Measurements from ENCODE around the gene RNF126.

Gene RNF126

DNA sequence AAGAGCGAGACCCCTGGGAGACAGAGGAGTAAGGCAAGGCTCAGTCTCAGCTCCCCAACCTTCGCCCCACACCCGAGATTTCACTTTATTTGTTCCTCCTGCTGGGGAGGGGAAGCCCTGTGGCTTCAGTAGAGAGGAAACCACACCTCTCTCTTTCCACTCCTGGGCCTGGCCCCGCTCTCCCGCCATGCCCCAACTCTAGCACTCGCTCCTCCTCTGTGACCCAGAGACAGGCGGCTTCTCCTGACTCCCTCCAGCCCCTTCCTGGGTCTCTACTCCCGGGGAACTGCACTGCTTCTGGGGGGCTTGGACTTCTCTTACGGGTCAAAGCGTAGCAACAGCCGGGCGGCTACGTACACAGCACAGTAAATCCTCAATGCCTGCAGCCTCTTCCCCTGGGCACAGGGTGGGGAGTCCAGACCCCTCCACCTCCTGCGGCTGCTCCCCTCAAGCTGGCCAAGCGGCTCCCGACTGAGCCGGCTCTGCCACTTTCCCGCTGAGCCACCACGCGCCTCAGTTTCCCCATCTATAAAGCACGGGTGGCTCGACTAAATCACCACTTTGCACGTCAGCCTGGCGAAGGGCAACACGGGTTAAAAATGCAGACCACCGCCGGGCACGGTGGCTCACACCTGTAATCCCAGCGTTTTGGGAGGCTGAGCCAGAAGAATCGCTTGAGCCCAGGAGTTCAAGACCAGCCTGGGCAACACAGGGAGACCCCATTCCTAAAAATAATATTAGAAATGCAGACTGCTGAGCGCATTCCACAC lies 1.4 kb downstream of the RNF126 start:
- DNase-seq = peak; percentile 68

DNA sequence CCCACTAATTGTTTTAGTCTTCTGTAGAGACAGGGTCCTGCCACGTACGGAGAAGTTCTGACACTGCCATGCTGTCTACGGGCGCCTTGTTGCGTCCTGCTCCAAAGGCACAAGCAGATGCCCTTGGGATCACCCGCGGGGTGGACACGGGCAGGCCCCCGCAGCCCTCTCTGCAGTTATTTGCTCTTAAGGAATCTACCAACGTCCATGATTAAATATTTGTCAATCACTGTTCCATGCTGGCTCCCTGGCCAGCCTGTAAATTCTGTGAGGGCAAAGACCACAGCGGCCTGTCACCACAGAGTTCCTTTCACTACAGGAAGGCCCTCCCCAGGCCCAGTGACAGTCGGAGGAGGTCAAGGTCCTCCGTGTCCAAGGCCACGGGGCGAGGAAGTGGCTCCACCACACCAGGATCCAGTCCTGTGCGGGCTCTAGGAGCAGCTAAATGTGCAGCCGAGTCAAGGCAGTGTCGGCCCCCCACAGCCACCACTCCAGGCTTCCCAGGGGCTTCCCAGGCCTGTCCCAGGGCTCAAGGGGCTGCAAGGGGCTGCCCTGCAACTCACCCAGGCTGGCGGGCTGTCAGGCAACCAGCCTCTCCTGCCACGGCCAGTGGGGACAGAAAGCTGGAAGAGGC lies 2.1 kb downstream of the RNF126 start:
- DNase-seq = no peak

DNA sequence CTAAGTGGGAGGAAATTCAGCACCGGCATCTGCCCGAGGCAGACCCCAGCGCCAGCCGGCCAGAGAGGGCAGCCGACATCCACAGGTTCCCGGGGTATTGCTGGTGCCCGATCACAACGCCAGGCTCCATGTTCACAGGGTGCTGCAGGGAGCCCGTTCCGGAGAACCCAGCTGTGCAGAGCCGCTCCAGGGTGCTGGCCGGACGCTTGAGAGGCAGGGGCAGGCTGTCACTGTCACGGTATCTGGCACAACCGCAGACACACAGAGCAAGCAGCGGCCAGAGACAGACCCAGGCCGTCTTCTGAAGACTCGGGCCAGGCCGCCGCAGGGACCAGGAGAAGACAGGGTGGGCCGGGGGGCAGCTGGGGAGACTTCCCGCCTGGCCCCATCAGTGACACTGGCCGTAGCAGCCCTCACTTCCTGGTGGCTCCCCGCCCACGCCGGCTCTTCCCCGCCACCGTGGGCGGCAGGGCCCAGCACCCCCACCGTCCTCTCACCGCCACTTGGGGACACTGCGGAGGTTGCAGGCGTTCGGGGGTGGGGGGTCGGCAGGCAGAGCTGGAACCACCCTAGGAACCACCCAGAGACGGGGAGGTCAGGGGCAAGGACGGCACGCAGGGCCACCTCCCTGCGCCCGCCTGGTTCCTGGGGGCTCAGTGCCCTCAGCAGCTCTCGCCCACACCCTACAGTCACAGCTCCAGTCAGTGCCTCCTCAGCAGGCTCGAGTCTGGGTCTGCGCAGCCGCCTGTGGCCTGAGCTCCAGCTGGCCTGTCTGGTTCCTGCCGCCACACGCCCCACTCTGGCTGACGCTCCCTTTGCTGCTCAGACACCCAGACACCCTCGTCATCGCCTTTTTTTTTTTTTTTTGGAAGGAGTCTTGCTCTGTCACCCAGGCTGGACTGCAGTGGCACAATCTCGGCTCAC lies 3.8 kb downstream of the RNF126 start:
- peak; percentile 44 for DNase-seq

DNA sequence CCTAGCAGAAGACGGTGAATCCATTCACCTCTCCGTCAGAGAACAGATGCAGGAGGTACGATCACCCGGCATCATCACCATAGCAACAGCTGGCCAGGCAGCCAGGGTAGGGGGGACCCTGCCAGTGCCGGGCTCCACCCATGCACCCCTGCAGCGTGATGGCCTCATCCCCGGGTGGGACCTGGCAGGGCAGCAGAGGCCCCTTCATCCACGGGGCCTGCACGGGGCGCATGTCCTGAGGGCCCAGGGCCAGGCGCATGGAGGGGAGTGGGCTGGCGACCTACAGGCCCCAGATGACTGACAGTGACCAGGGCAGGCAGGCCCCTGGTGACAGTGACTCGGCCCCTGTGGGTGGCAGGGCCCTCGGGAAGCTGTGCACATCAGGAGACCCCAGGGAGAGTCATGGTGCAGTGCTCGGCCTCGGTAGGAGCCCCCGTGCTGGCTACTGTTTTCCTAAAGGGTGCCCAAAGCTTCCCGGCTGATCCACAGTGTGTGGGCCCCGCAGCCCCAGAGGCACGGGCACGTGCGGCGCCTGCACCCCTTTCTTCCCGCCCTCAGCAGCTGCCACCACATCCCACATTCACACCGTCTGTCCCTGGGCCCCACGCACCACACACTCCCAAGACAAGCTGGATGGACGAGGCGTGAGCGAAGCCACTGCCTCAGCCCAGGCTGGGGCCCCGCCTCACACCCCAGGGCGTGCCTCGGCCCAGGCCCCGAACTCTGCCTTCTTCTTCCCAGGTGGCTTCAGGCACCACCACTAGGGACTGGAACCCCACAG lies 4.8 kb downstream of the RNF126 start:
- DNase-seq = no peak

DNA sequence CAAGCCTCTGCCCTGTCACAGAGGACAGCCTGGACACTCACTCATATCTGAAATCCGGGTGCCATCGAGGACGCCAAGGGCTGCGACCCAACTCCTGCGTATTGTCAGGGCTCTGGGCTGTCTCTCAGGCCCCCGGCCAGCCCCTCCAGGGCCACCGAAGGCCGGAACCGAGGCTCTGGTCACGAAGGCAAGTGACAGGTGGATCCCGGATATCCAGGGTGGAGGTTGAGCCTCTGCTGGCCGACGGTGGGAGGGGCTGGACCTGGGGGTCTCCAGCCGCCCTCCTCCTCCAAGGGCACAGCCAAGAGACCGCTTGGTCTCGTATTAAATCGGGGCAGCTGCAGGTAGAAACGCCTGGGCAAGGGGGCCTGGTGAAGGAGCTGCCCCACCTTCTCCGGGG lies 5.4 kb downstream of the RNF126 start:
- no peak for DNase-seq

DNA sequence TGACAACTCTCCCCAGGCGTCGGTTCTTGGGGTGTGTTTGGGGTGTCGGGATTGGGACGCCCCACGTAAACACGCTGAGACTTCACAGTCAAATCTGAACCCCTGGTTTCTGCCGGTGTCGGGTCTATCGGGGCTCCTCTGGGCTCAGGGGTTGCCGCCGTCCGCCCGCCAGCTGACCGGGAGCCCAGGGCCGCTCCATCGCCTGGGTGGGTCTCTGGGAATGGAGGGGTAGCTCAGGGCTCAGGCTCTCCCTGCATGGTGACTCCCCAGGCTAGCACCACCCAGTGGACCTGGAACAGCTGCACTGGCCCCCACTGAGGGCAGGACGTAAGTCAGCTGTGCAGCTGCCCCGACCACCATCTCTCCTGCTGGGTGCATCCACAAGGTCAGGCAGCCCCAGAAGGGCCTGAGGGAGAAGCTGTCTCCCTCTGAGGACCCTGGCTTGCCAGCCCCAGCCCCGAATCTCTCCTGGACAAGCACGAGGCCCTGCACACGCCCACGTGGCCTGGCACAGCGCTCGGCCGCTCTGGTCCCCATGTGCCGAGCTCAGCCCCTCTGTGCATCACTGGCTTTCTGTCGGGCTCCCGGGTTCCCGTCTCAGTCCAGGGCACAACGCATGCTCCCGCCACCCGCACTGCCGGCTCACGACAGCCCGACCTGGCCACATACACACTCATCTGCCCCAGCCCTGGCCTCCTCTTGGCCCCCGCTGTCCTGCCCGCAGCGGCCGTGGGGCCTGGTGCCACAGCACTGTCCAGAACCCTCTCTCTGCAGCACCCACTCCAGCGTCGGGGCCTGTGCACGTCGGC lies 6.1 kb downstream of the RNF126 start:
- DNase-seq = no peak

DNA sequence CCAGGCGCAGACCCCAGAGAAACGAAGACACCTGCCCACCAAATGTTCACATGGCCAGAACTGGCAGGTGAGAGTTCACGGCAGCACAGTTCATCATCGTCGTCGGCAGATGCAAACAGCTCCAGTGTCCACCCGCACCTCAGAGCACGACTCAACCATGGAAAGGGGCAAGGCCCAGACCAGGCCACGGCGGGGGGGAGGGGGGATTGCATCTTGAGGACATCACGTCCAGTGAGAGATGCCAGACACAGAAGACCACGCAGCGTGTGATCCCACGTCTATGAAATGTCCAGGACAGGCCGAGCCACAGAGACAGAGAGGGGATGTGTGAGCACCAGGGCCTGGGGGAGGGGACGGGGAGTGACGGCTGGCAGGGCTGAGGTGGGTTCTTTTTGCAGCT lies 7.3 kb downstream of the RNF126 start:
- no peak for DNase-seq

DNA sequence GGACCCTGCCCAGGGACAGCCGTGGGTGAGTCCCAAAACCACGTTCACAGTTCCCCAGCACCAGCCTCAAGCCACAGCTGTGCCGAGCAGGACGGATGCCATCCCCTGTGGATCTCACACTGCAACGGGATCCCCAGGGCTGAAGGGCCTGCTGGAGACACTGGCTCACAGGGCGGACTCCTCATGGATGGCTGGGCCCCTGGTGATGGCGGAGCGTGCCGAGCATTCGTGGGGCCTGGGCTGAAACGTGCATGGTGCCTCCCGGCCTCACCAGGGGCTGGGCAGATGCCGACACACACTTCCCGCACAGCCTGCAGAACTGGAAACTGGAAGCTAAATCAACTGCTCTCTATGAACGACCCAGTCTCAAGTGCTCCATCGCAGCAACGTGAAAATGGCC lies 9.6 kb downstream of the RNF126 start:
- DNase-seq = no peak

DNA sequence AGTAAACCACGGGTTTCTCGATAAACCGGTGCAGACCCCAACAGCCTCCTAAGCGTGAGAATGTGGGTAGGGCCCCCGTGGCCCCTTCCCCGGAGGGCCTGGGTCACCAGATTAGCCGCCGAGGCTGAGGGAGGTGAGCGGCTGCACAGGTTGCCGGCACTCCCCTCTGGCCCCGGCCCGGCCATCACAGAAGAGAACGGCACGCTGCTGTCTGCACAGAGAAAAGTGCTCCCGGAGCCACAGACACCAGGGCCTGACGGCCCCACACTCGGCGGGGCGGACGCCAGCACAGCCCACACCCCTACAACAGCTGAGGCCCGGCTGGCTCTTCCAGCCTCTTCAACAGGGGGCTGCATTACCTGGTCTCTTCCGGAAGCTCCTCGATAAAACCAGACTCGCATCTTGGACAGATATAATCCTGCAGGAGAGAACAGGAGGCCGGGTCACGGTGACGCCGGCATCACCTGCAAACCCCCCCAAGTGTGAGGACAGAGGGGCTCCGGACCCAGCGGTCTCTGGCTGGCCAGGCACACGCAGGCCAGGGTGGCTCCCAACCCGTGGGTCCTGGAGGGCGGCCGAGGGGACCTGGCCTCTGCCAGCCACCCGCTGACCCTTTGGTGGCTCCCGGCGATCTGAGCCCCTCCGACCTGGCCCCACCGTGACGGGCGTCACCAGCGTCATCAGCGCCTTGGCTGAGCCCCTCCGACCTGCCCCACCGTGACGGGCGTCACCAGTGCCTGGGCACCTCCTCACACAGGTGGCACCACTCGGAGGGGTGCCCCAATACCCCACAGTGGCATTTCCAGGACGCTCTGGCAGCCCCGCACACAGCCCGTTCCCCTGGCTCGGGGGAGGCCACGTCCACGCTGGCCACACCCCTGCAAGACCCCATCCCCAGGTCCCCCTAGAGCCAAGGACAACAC lies 10.3 kb downstream of the RNF126 start:
- DNase-seq = no peak

DNA sequence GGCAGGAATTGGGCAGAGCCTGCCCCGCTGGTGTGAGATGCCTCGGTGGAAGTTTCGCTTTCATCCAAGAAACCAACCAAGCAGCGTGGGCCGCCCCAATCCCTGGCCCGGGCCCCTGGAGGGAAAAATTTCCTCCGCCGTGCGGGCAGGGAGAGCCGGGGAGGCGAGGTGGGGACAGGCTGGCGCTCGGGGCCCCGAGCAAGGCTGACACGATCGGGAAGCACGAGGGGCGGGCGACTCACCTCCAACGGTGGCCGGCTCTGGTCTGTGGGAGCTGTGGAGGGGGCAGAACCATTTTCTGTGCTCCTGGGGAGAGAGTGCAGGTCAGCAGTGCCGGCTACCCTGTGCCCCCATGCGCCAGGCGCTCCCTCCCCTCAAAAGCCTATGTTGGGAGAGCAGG lies 11.0 kb downstream of the RNF126 start:
- no peak for DNase-seq

DNA sequence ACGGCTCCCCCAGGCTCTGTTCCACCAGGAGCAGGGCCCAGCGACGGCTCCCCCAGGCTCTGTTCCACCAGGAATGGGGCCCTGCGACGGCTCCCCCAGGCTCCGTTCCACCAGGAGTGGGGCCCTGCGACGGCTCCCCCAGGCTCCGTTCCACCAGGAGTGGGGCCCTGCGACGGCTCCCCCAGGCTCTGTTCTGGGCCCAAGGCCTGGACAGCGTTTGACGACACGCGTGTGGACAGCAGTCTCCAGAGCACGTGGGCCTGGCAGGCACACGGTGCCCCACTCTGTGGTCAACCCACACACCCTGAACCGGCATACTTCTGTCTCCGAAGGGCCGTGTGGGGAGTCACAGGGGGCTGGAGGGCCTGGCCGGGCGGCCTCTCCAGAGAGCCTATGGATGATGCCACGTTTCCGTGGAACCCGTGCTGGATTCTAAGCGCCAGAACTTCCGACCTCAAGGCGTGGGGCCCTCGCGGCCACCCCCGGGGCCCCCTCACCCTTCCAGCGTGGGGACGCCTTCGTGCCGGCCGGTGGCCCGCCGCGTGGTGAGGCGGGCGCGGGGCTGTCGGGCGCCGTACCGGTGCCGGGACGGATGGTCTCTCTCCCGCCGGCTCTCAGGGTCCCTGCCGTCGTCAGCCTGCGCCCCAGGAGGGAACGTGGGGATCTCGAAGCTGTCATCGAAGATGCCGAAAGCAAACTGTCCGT lies 11.7 kb downstream of the RNF126 start:
- no peak for DNase-seq

DNA sequence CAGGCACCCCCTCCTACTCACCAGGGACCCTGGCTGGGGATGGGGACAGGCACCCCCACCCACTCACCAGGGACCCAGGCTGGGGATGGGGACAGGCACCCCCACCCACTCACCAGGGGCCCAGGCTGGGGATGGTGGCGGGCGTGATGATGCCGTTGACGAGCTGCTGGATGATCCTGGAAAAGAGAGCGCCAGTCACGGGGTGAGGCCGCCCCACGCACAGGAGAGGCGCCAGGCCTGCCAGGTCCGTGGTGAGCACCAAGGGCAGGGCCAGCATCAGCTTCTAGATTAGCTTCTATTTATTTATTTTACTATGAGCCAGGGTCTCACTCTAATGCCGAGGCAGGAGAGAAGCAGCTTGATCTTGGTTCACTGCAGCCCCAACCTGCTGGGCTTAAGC lies 12.9 kb downstream of the RNF126 start:
- DNase-seq = no peak

DNA sequence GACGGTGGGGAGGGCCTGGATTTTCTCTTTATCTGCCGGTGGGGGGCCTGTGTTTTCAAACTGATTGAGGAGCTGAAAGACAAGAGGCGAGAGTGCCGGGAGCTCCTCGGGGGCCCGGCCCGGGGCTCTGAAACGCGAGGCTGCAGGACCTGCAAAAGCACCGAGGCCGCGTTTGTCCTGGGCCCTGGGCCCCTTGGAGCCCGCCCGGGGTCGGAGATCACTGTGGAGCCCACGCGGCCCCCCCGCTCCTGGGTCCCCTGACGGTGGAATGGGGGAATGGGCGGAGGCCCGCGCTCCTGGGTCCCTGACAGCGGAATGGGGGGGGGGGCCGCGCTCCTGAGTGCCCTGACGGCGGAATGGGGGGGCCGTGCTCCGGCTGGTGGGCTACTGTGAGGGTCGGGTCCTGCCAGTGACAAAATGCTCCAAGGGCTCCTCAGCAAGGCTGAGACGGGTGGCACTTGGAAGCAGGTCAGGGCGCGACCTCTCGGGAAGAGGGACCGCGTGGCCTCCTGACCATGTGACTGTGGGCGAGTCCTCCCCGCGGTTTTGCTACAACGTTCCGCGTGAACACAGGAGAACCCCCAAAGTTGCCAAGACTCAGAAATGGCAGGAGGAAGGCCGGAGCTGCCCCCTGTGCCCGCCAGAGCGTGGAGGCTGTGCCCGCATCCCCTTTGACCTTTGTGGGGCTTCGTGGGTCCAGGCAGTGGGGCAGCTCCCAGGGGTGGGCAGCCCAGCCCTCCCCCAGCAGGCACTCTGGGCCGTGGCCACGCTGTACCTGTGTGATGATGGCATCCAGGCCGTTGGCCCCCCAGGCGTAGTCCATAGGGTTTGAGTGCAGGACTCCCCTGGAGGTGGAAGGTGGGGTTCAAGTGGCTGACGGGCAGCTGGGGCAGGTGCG lies 13.9 kb downstream of the RNF126 start:
- no peak for DNase-seq

DNA sequence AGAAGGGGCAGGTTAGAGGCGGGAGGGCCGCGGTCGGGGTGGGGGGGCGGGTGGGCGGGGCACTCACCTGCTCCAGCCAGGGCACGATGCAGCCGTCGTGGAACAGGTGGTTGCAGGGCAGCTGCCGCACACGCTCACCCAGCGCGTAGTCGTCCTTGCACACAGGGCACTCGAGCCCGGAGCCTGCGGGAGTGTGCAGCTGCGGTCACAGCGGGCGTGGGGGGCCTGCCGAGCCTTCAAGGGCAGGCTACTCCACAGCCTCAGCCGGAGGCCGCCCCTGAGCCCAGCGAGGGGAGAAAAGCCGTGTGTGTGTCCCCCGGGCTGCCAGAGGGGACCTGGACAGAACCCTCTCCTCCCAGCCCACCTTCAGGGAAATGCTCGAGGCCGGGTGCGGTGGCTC lies 14.7 kb downstream of the RNF126 start:
- no peak for DNase-seq

DNA sequence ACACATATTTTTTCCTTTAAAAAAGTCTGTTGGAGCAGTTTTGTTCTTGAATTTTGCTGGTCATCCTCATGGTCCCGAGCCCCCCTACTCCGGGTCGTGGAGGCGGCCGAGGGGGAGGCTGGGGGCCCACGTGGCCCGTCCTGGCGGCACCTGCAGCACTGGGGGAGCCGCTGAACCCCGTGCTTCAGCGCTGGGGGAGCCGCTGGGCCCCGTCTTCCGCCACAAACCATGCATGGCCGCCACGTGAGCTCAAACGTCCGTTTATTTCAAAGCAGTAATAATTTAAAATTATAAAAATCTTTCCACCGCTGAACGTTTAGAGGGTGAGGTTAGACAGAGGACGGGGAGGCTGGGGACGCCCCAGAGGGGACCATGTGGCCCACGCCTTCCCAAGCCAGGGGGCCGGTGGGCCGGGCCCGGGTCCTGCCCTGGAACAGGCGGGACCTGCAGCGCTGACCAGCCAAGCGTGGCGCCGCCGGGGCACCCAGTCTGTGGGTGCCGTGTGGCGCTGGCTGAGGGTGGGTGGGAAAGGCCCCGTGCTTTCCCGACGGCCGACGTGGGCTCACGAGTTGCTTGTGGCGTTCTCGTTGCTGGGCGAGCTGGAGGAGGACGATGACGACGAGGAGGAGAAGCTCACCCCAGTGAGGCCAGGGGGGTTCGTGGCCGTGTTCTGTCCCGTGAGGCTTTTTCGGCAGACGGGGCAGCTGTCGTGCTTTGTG lies 15.3 kb downstream of the RNF126 start:
- no peak for DNase-seq

DNA sequence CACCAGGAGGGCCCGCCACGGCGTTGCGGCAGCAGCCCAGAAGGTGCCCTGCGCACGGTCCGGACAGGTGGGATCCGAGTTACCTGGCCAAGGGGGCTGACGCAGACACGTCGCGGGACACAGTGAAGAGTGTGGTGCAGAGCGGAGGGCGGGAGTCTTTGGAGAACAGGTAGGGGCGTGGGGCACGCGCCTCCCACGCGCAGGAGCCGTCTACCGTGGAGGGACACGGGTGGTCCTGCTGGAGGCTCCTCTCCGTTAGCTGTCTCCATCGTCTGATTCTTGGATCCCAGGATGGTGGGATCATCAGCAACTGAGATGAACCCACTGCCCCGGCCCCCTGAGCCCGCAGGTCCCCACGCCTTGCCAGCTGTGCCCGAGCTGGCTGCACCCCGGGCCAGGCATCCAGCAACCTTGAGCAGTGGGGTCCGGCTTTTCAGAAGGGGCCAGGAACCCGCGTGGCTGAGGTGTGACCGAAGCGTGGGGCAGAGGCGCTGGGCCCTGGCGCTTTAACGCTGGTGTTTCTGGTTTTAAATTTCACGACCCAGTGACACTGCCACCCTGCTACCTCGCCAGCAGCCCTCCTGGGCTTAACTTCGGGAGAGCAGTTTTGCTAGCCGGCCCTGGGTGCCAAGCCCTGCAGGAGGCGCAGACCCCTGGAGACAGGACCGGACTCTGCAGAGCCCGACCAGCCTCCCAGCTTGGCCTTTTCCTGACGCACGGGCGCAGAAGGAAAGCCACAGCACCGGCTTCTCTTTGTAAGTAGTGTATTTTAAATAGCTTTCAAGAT lies 16.0 kb downstream of the RNF126 start:
- DNase-seq = no peak

Data from stimulated activated CD4-positive, alpha-beta T cell treated with anti-CD3 and anti-CD28 coated beads, Interleukin-4, amount 100 ng/mL, for 24 hours (primary cell).